WERI-Rb-1 (cell line): ENCODE data around the gene BRD7.

Experiments
- DNase-seq: peaks from one replicate; pipeline ENCODE4 v3.0.0-alpha.2; 2020
- H3K27ac ChIP-seq: fragments of 250-450 bp; sonication (Bioruptor Pico); 2 replicates; pipeline ENCODE4 v1.5.1; 2020; ENCODE audit warnings: mild to moderate bottlenecking, moderate library complexity
- H3K27me3 ChIP-seq: fragments of 250-450 bp; sonication (Bioruptor Pico); 2 replicates; pipeline ENCODE4 v1.5.1; 2021; ENCODE audit warnings: mild to moderate bottlenecking, low read depth, moderate library complexity; ENCODE audit not compliant: insufficient read depth, severe bottlenecking
- H3K36me3 ChIP-seq: fragments of 250-450 bp; sonication (Bioruptor Pico); 2 replicates; pipeline ENCODE4 v1.5.1; 2020; ENCODE audit warnings: mild to moderate bottlenecking, moderate library complexity
- H3K4me3 ChIP-seq: 2 replicates; pipeline ENCODE4 v1.5.1; 2011; ENCODE audit warnings: low read depth, mild to moderate bottlenecking, control low read depth, low read length
- H3K9me3 ChIP-seq: fragments of 250-450 bp; sonication (Bioruptor Pico); 2 replicates; pipeline ENCODE4 v1.5.1; 2021; ENCODE audit warnings: mild to moderate bottlenecking, moderate library complexity; ENCODE audit not compliant: severe bottlenecking
- TF ChIP-seq, protein P1 (sequence below): IDR thresholded peaks from 2 replicates; pipeline ENCODE4 v1.5.1; 2011; ENCODE audit warnings: low read depth, mild to moderate bottlenecking, control low read depth, inconsistent platforms, low read length

BRD7 gene

DNA sequence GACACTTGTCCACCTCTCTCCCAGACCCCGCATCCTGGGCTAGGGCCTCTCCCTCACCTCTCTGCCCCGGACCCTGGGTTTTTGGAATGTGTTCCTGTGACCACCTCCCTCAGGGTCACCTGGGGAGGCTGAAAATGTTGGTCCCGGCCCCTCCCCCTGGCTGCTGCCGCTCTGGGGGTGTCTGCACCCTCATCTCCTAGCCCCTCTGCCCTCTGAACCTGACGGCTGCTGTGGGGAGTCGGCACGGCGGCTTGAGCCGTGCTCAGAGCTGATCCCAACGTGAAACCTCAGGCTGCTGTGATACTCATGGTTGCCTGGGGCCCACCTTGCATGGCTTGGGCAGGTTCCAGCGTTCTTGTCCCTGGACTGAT, 59.6 kb downstream of the BRD7 start:
- peaks cover 17% of the 10 kb centered on the region for H3K36me3 ChIP-seq
- peak overlapping the region; percentile 11; the same call in 1 of the 2 replicates for H3K27ac ChIP-seq
- TF ChIP-seq, protein P1, sequence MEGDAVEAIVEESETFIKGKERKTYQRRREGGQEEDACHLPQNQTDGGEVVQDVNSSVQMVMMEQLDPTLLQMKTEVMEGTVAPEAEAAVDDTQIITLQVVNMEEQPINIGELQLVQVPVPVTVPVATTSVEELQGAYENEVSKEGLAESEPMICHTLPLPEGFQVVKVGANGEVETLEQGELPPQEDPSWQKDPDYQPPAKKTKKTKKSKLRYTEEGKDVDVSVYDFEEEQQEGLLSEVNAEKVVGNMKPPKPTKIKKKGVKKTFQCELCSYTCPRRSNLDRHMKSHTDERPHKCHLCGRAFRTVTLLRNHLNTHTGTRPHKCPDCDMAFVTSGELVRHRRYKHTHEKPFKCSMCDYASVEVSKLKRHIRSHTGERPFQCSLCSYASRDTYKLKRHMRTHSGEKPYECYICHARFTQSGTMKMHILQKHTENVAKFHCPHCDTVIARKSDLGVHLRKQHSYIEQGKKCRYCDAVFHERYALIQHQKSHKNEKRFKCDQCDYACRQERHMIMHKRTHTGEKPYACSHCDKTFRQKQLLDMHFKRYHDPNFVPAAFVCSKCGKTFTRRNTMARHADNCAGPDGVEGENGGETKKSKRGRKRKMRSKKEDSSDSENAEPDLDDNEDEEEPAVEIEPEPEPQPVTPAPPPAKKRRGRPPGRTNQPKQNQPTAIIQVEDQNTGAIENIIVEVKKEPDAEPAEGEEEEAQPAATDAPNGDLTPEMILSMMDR: no peak
- DNase-seq: no peak
- H3K4me3 ChIP-seq: no peak overlapping the region
- no peaks in the 10 kb centered on the region for H3K9me3 ChIP-seq
- no peaks in the 10 kb centered on the region for H3K27me3 ChIP-seq

DNA sequence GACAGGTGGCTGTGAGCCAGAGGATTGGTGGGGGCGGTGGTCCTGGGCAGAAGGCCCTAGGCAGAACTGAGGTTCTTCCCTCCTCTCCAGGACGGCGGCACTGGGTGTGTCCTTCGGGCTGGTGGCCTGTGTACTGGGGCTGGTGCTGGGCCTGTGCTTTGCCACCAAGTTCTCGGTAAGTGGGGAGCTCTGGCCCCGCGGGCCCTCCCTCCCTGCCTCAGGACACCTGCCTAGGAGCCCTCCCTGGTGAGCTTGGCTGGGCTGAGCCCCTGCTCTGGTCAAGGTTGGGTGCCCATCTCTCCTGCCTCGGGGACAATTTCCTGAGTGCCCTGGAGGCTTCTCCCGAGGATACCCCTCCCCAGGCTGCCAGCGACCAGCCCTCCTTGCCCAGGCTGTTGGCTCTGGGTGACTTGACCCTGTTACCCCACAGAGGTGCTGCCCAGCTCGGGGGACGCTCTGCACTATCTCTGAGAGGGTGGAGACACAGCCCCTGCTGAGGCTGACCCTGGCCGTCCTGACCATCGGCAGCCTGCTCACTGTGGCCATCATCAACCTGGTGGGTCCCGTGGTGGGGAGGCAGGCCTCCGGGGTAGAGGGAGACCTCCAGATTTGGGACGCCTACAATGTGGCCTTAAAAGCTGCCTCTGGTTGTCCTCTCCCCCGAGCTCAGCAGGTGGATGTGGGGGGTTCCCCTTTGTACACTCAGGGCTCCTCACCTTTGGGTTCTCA, 60.4 kb downstream of the BRD7 start:
- Histone ChIP-seq H3K9me3 (no peaks in the 10 kb centered on the region), H3K27ac (no peak overlapping the region), H3K27me3 (no peaks in the 10 kb centered on the region), H3K4me3 (no peak overlapping the region), H3K36me3 (peaks cover 11% of the 10 kb centered on the region)
- no peak for DNase-seq
- TF ChIP-seq, protein P1: no peak

DNA sequence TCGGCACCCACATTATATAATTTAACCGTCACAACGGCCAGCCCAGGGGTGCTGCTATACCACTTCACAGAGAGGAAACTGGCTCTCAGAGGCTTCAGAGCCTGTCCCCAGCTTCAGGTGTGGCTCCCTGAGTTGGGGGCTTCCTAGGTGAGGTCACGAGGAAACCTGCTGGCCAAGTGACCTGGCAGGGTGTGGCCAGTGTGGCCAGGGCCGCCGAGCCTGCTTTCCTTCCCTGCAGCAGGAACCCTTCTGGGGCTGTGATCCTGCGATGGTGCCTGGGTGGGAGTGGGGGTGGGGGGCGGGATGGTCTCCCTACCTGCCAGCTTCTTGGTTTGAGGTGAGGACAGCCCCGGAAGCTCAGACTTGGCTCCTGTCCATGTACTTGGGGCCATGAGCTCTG, 62.5 kb downstream of the BRD7 start:
- no peaks in the 10 kb centered on the region for H3K9me3 ChIP-seq
- H3K27ac ChIP-seq: no peak overlapping the region
- H3K36me3 ChIP-seq: no peaks in the 10 kb centered on the region
- DNase-seq: no peak
- H3K4me3 ChIP-seq: no peak overlapping the region
- TF ChIP-seq, protein P1: no peak
- no peaks in the 10 kb centered on the region for H3K27me3 ChIP-seq

DNA sequence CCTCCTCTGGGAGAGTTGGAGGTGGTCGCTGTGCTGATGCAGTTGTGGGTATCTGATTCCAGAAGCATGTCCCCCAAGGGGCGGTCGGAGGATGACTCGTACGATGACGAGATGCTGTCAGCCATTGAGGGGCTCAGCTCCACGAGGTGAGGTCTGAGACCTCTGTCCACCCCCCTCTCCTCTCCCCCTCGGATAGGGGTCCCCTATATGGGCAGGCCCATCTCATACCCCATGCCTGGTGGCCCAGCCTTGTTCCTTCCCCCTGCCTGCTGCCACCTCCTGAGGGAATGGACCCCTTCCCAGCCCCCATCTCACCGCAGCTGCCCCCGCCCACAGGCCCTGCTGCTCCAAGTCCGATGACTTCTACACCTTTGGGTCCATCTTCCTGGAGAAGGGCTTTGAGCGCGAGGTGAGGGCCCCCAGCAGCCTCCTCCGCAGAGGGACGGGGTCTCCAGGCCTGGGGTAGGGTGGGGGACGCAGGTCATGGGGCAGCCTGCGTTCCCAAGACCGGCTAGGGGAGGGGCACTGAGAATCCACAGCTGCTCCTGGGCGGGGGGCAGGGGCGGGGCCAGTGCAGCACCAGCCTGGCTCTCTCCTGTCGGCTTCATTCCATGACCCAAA, 63.2 kb downstream of the BRD7 start:
- no peak for DNase-seq
- H3K36me3 ChIP-seq: no peaks in the 10 kb centered on the region
- TF ChIP-seq, protein P1: no peak
- H3K27ac ChIP-seq: no peak overlapping the region
- H3K27me3 ChIP-seq: no peaks in the 10 kb centered on the region
- H3K4me3 ChIP-seq: no peak overlapping the region
- no peaks in the 10 kb centered on the region for H3K9me3 ChIP-seq

DNA sequence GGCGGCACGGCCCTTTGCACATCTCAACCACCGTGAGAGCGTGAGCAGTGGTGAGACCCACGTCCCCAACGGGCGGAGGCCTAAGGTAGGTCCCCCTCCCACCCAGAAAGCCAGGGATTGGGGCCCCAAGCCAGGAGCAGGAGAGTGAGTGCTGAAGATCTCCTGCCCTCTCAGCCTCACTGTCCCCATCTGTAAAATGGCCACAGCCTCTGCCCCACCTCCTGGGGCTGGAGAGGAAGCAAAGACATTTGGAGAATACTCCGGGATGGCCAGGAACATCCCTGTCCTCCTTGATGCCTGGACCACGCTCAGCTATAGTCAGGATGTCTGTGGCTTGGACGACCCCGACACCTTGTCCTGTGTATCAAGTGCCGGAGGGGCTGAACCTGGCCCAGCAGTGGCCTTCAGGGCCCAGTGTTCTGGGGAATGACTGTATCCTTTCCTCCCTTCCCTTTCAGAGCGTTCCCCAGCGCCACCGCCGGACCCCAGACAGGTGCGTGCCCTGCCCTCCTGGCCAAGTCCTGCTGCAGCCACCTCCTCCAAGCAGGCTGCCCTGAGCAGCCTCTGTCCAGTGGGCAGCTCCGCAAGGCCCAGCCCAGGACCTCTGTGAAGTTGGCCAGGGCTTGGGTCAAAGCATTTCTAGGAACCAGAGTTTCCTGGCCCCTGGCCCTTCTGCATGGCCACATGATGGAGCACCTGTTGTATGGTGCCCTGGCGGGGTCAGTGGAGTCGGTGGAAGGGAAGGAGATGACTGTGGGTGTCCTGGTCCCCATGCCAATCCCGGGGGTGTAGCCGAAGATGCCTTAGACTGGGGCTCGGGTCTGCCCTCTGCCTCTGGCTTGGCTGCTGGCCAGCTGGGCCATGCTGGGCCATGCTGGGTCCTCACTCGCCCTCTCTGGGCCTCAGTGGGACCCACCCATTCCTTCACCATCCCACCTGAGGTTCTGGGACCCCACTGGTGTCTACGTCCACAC, 64.0 kb downstream of the BRD7 start:
- no peaks in the 10 kb centered on the region for H3K36me3 ChIP-seq
- no peak overlapping the region for H3K27ac ChIP-seq
- DNase-seq: no peak
- no peaks in the 10 kb centered on the region for H3K9me3 ChIP-seq
- no peaks in the 10 kb centered on the region for H3K27me3 ChIP-seq
- TF ChIP-seq, protein P1: no peak
- no peak overlapping the region for H3K4me3 ChIP-seq
